Calu3 (cell line): ENCODE measurements around the gene CALY. TPM values are rescaled to one million over a fixed set of nuclear protein-coding genes. Genes with fewer than 3 reads are reported as not detected.

Source experiments
- BruUV-seq: library from RNA; stranded (reverse); fragments of 400-500 nt; replicated peaks from 2 replicates; lab custom pipeline; 2021; lab: Mats Ljungman, UMichigan
- CTCF ChIA-PET: fragments of 300-600 bp; sonication (Branson Sonifier 250); formaldehyde crosslinking; loops from one replicate; lab custom pipeline; 2022; ENCODE audit warnings: antibody characterized with exemption; lab: Charles Lee
- DNase-seq: peaks from one replicate; pipeline ENCODE4 v3.0.0; 2022
- H3K27ac Mint-ChIP-seq: one replicate; pipeline ENCODE4 v1.8.0; 2022; ENCODE audit warnings: mixed read lengths; ENCODE audit not compliant: unreplicated experiment
- H3K27me3 Mint-ChIP-seq: one replicate; pipeline ENCODE4 v1.8.0; 2022; ENCODE audit warnings: mixed read lengths; ENCODE audit not compliant: unreplicated experiment
- H3K36me3 Mint-ChIP-seq: one replicate; pipeline ENCODE4 v1.8.0; 2022; ENCODE audit warnings: mild to moderate bottlenecking, moderate library complexity, mixed read lengths; ENCODE audit not compliant: insufficient read depth, unreplicated experiment
- H3K4me1 Mint-ChIP-seq: one replicate; pipeline ENCODE4 v1.8.0; 2022; ENCODE audit warnings: mild to moderate bottlenecking, low read depth, mixed read lengths; ENCODE audit not compliant: unreplicated experiment
- H3K4me3 Mint-ChIP-seq: one replicate; pipeline ENCODE4 v1.8.0; 2022; ENCODE audit warnings: mild to moderate bottlenecking, low read depth, moderate library complexity, mixed read lengths; ENCODE audit not compliant: unreplicated experiment
- H3K9me3 Mint-ChIP-seq: one replicate; pipeline ENCODE4 v1.8.0; 2022; ENCODE audit warnings: low read depth, mixed read lengths; ENCODE audit not compliant: unreplicated experiment
- intact Hi-C: fragments of 100-400 bp; cut with micrococcal nuclease; formaldehyde crosslinking; loops from one replicate; pipeline ENCODE4 v1.10.0; 2022; ENCODE audit not compliant: unreplicated experiment
- total RNA-seq: library from RNA; stranded (reverse); gene quantifications from 2 replicates; pipeline ENCODE4 v1.2.3, GENCODE V29; 2022
- TF ChIP-seq, protein P1 (sequence below): fragments of 200-600 bp; IDR thresholded peaks from one replicate; pipeline ENCODE4 v1.8.0; 2022; ENCODE audit warnings: antibody characterized with exemption; ENCODE audit not compliant: unreplicated experiment

Gene CALY
- total RNA-seq, 1 experiment from 2014 or later: not detected

DNA sequence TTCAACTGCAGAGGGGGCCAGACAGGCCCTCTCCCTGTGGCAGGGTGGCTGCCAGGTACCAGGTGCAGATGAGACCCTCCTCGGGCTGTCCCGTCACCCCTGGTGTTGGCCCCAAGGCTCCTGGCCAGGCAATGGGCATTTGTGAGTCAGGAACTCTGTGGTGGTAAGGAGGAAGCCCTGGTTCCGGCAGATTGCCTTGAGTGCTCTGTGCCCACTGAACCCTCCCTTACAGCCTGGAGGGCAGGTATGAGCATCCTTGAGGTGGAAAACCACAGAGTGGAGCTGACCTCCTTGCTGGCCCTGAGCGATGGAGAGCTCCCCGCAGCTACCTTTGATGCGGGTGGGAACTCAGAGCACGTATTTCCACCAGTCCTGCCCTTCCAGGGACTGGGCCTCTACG is 44.3 kb upstream of the CALY start:
- no peaks in the 10 kb centered on the region for H3K9me3 Mint-ChIP-seq
- no peak overlapping the region for H3K4me3 Mint-ChIP-seq
- H3K27ac Mint-ChIP-seq: no peak overlapping the region
- intact Hi-C loops: no loop called here
- H3K4me1 Mint-ChIP-seq: no peaks in the 10 kb centered on the region
- CTCF ChIA-PET: no interaction called here
- no peak for DNase-seq
- peaks cover 17% of the 10 kb centered on the region for H3K36me3 Mint-ChIP-seq
- H3K27me3 Mint-ChIP-seq: no peaks in the 10 kb centered on the region
- no TSS peak for BruUV-seq
- TF ChIP-seq, protein P1, sequence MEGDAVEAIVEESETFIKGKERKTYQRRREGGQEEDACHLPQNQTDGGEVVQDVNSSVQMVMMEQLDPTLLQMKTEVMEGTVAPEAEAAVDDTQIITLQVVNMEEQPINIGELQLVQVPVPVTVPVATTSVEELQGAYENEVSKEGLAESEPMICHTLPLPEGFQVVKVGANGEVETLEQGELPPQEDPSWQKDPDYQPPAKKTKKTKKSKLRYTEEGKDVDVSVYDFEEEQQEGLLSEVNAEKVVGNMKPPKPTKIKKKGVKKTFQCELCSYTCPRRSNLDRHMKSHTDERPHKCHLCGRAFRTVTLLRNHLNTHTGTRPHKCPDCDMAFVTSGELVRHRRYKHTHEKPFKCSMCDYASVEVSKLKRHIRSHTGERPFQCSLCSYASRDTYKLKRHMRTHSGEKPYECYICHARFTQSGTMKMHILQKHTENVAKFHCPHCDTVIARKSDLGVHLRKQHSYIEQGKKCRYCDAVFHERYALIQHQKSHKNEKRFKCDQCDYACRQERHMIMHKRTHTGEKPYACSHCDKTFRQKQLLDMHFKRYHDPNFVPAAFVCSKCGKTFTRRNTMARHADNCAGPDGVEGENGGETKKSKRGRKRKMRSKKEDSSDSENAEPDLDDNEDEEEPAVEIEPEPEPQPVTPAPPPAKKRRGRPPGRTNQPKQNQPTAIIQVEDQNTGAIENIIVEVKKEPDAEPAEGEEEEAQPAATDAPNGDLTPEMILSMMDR: no peak

- TF ChIP-seq, protein P1: no peak
- intact Hi-C loops: no loop called here
- no peak for DNase-seq
- Mint-ChIP-seq H3K4me1 (no peaks in the 10 kb centered on the region), H3K9me3 (no peaks in the 10 kb centered on the region), H3K27ac (no peak overlapping the region), H3K4me3 (peak overlapping the region; percentile 68), H3K27me3 (no peaks in the 10 kb centered on the region), H3K36me3 (peaks cover 17% of the 10 kb centered on the region)
- CTCF ChIA-PET: no interaction called here
- no TSS peak for BruUV-seq
Measured at GRCh38 chr10:133379801-133380666, 43.3 kb upstream of the CALY start.

- H3K27ac Mint-ChIP-seq: no peak within 1 kb of the TSS
- peaks cover under 1% of the 10 kb centered on the region for H3K4me1 Mint-ChIP-seq
- intact Hi-C loops: no loop called here
- no peaks in the 10 kb centered on the region for H3K27me3 Mint-ChIP-seq
- BruUV-seq: no TSS peak
- TF ChIP-seq, protein P1: no peak
- no peaks in the 10 kb centered on the region for H3K9me3 Mint-ChIP-seq
- CTCF ChIA-PET: no interaction called here
- peaks cover 17% of the 10 kb centered on the region for H3K36me3 Mint-ChIP-seq
- peak within 1 kb of the TSS; percentile 68 for H3K4me3 Mint-ChIP-seq
- peak; percentile 56 for DNase-seq
Measured at GRCh38 chr10:133379152-133379800, 42.6 kb upstream of the CALY start, which contains the start of gene PAOX. PAOX (plus strand) TSS chr10:133379262; CDS start chr10:133379317, 55 bp downstream.

DNA sequence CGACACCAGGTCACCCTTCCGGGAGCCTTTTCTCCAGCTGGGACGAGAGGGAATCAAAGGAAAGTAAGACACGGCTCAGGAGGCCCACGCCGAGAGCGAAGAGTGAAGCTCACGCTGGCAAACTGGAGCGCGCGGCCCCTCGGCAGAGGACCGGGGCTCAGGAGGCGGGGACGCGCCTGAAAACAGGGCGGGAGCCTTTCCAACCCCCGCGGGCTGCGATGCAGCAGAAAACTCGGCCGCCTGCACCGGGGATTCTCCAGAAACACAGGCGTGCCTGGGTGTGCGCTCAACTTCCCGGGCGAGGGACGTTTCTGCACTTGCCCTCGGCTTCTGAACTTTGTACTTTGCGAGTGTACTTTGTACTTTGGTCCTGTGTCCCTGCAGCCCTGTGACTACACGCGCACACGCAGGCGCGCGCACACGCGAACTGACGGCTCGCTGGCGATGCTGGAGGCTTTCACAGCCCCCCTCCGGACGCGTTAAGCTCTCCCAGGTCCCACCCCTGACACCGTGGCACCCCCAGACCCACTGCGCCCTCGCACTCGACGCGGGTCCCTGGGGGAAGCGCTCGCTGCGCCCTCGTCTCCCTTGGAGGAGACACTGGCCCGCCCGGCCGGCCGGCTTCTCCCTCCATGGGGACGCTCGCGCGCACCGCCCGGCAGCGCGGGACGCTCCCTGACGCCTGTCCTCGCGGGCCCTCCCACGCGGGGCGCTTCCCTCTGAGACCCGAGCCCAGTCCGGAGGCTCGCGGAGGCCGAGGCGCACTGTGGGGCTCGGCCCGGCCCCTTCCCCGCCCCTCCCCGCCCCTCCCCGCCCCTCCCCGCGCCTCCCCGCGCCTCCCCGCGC is 41.8 kb upstream of the CALY start:
- H3K27me3 Mint-ChIP-seq: no peaks in the 10 kb centered on the region
- TF ChIP-seq, protein P1: no peak
- intact Hi-C loops: no loop called here
- no peaks in the 10 kb centered on the region for H3K9me3 Mint-ChIP-seq
- peak; percentile 34 for DNase-seq
- no TSS peak for BruUV-seq
- peak overlapping the region; percentile 68 for H3K4me3 Mint-ChIP-seq
- H3K27ac Mint-ChIP-seq: no peak overlapping the region
- H3K4me1 Mint-ChIP-seq: peaks cover 8% of the 10 kb centered on the region
- peaks cover 17% of the 10 kb centered on the region for H3K36me3 Mint-ChIP-seq
- CTCF ChIA-PET: no interaction called here
